ENCODE data around the gene CACFD1.
A peak's percentile ranks its signal among the peaks of the same experiment; 100 is the strongest.

Gene CACFD1

GRCh38 chr9:133488686-133489252 is 29.0 kb downstream of the CACFD1 start (continued):
- no peak for TF ChIP-seq ZNF473 (tag by site-specific recombination; IDR thresholded peaks at IDR 0.05)
- no peak for TF ChIP-seq ZNF654 (tag by site-specific recombination; IDR thresholded peaks at IDR 0.05; ENCODE audit: low read depth)
- no peak for TF ChIP-seq ZNF292 (tag by site-specific recombination; IDR thresholded peaks at IDR 0.05; ENCODE audit: borderline replicate concordance, low read depth)
- no peak for TF ChIP-seq ZNF223 (tag by site-specific recombination; IDR thresholded peaks at IDR 0.05)
- TF ChIP-seq MZF1 (tag by site-specific recombination; IDR thresholded peaks at IDR 0.05; ENCODE audit: borderline replicate concordance), result no peak
- no peak for TF ChIP-seq ZNF677 (tag by site-specific recombination; IDR thresholded peaks at IDR 0.05)

GRCh38 chr9:133489253-133490190 is 29.7 kb downstream of the CACFD1 start:
- Histone ChIP-seq H3K27ac (ENCODE audit: extremely low read depth, low read depth, low read length) (no peak overlapping the region), H3K9me3 (ENCODE audit: control insufficient read depth, insufficient read depth, low read depth, low read length) (no peaks in the 10 kb centered on the region), H3K4me3 (ENCODE audit: low read depth, low read length) (no peak overlapping the region), H3K36me3 (ENCODE audit: control insufficient read depth in 2 of 2, insufficient read depth in 1 of 2, low read length in 2 of 2) (no peaks in the 10 kb centered on the region), H3K4me1 (ENCODE audit: control insufficient read depth, insufficient read depth, low read length) (no peaks in the 10 kb centered on the region)
- CTCF ChIA-PET, result interaction anchor here (0.6 to 1.8 kb wide), 8 partner anchors 10 to 467 kb away, joined by 3 to 6 read pairs (median 3); partner anchors contain the start of gene CACFD1
- POLR2A ChIA-PET, result interaction anchor here (0.6 to 1.5 kb wide), 3 partner anchors 11 to 1961 kb away, joined by 4 read pairs; partner anchors contain the start of genes MED22, RPL7A and SLC2A6
- TF ChIP-seq GFI1B (tag by site-specific recombination; IDR thresholded peaks at IDR 0.05), result no peak
- no peak for TF ChIP-seq ZNF530 (tag by site-specific recombination; IDR thresholded peaks at IDR 0.05; ENCODE audit: low read depth)
- TF ChIP-seq ZSCAN4 (tag by site-specific recombination; IDR thresholded peaks at IDR 0.05), result peak; percentile 61

- Histone ChIP-seq H3K4me1 (ENCODE audit: control insufficient read depth, insufficient read depth, low read length) (no peaks in the 10 kb centered on the region), H3K9me3 (ENCODE audit: control insufficient read depth, insufficient read depth, low read depth, low read length) (no peaks in the 10 kb centered on the region), H3K36me3 (ENCODE audit: control insufficient read depth in 2 of 2, insufficient read depth in 1 of 2, low read length in 2 of 2) (no peaks in the 10 kb centered on the region), H3K4me3 (ENCODE audit: low read depth, low read length) (no peak overlapping the region), H3K27ac (ENCODE audit: extremely low read depth, low read depth, low read length) (no peak overlapping the region)
- POLR2A ChIA-PET, result interaction anchor here (0.6 to 1.5 kb wide), 3 partner anchors 11 to 1961 kb away, joined by 3 to 4 read pairs (median 4); partner anchors contain the start of gene SLC2A6
- CTCF ChIA-PET, result interaction anchor here (0.6 to 1.8 kb wide), 10 partner anchors 9 to 468 kb away, joined by 3 to 6 read pairs (median 4); no protein-coding TSS in a partner anchor
- TF ChIP-seq ZNF639 (tag by site-specific recombination; IDR thresholded peaks at IDR 0.05), result no peak
- no peak for TF ChIP-seq ZNF843 (tag by site-specific recombination; IDR thresholded peaks at IDR 0.05)
- no peak for TF ChIP-seq ZBTB1 (tag by site-specific recombination; IDR thresholded peaks at IDR 0.05)
- TF ChIP-seq ZNF280D (tag by site-specific recombination; IDR thresholded peaks at IDR 0.05), result no peak
- no peak for TF ChIP-seq ZNF776 (tag by site-specific recombination; IDR thresholded peaks at IDR 0.05; ENCODE audit: borderline replicate concordance)
- no peak for TF ChIP-seq KLF10 (tag by site-specific recombination; IDR thresholded peaks at IDR 0.05)
- TF ChIP-seq ZNF112 (tag by site-specific recombination; IDR thresholded peaks at IDR 0.05), result no peak
- no peak for TF ChIP-seq ZNF621 (tag by site-specific recombination; IDR thresholded peaks at IDR 0.05)
- TF ChIP-seq ZNF24 (tag by site-specific recombination; IDR thresholded peaks at IDR 0.05), result no peak
- TF ChIP-seq ZNF324 (tag by site-specific recombination; IDR thresholded peaks at IDR 0.05), result no peak
- no peak for TF ChIP-seq ZNF311 (tag by site-specific recombination; IDR thresholded peaks at IDR 0.05; ENCODE audit: borderline replicate concordance)
- TF ChIP-seq ZNF184 (tag by site-specific recombination; IDR thresholded peaks at IDR 0.05), result no peak
- TF ChIP-seq GFI1B (tag by site-specific recombination; IDR thresholded peaks at IDR 0.05), result no peak
- no peak for TF ChIP-seq HOXA7 (CRISPR knock-in tag; IDR thresholded peaks at IDR 0.05; ENCODE audit: borderline replicate concordance)
- TF ChIP-seq ZBTB21 (tag by site-specific recombination; IDR thresholded peaks at IDR 0.05), result no peak
- TF ChIP-seq ZNF292 (tag by site-specific recombination; IDR thresholded peaks at IDR 0.05; ENCODE audit: borderline replicate concordance, low read depth), result no peak
- no peak for TF ChIP-seq KLF1 (tag by site-specific recombination; IDR thresholded peaks at IDR 0.05)
- no peak for TF ChIP-seq ZNF37A (tag by site-specific recombination; IDR thresholded peaks at IDR 0.05)
- TF ChIP-seq ZNF473 (tag by site-specific recombination; IDR thresholded peaks at IDR 0.05), result no peak
- TF ChIP-seq ZNF169 (tag by site-specific recombination; IDR thresholded peaks at IDR 0.05), result no peak
Observed at GRCh38 chr9:133490201-133490681, 30.5 kb downstream of the CACFD1 start.
